Activated T-cell treated with anti-CD3 and anti-CD28 coated beads, Interleukin-2, amount 50 U/mL, for 48 hours (primary cell): ENCODE measurements around the gene IMPACT.

Experiments
- DNase-seq, 2 experiments: peaks; one replicate each; pipeline ENCODE4 v3.0.0-alpha.2; 2020

Gene IMPACT, protein sequence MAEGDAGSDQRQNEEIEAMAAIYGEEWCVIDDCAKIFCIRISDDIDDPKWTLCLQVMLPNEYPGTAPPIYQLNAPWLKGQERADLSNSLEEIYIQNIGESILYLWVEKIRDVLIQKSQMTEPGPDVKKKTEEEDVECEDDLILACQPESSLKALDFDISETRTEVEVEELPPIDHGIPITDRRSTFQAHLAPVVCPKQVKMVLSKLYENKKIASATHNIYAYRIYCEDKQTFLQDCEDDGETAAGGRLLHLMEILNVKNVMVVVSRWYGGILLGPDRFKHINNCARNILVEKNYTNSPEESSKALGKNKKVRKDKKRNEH

DNA sequence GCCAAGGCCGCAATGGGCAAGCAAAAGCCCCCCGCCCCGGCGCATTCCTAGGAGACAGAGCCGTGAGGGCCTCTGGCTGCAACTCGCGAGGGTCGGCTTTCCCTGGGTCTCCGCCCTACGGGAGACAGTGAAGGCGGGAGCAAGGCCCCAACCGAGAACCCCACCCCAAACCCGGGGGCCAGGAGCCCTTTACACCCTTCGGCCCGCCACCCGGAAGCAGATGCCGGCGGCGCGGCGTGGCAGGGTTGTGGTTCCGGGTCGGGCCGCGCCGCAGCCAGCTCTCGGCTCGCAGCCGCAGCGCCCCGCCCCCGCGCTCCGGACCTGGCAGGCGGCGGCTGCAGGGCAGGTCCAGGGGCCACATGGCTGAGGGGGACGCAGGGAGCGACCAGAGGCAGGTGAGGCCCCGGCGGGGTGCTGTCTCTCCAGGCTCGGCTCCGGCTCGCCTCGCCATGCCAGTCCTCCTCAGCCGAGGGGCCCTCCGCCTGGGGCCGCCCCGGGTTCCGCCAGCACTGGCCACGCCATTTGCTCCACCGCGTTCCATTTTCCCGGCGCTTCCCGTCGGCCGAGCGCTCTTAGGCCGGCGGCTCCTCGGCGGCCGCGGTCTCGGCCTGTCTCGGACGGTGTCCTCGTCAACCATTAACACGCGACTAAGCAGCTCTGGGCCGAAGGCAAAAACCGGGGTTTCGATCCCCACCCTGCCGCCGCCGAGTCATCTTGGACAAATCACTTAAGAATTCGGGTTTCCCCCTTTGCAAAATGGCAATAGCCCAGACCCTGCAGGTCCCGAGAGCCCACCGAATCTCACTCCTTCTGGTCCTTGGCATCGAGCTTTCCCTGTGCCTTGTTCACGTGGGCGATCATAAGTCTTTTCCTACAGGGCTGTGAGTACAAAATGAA, at the start of gene IMPACT:
TSS of gene IMPACT (plus strand) at position 273 of the 897 bp plus-strand sequence. CDS start at position 360, 87 bp downstream.
- DNase-seq: peak; percentile 82 to 86

DNA sequence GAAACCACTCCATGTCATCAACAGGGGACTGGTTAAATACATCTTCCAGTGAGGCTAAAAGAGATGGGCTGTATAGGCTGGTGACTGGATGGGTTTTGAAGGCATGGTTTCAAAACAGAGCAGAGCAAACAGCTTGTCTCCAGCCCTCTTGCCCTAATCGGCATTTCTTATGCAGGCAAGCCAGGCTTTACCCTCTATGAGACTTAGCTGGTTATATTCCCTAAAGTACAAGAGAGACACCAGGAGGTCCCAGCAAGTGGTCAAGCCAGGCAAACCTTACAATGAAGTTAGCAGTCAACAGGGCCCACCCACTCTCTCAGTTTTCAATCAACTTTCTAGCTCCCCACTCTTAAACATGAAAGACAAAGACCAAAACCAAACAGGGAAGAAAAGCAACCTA, 47.9 kb upstream of the IMPACT start:
- no peak for DNase-seq

DNA sequence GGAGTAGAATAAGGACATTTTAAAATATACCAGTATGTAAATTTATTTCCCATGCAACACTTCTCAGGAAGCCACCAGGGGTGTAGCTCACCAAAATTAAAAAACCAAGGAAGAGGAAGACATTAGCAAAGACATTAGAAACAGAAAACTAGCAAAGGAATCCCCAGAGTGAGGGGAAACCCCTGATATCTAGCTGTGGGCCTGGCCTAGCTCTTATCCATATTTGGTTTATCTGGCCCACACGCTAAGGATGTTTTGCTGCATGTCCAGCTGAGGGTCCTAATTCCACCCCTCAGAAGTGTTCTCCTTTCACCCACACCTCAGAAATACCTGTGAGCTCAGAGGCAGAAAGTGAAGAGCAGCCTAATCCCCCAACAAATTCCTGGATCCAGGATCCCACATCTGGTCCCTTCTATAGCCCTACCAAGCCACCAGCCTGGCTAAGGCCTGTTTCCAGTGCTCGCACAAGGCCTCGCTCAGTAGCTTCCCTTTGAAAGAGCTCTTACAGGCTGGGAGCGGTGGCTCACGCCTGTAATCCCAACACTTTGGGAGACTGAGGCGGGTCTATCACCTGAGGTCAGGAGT, 46.2 kb upstream of the IMPACT start:
- no peak for DNase-seq

DNA sequence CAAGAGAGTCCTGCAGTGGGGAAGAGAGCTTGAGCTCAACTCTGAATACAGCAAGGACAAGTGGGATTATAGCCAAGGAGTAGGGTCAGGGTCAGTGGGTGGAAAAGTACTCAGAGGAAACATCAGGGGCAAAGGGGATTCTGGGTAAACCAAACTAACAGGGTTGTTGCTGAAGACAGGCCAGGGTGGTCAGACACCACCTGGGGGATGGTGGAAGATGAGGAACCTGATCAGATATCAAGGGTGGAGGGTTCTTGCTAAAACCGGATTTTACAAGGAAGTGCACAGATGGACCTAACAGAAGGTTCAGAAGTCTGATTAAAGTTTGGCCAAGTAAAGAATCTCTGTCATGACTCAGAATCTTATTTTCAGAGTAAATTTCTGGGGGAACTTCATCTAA, 45.3 kb upstream of the IMPACT start:
- DNase-seq: no peak

DNA sequence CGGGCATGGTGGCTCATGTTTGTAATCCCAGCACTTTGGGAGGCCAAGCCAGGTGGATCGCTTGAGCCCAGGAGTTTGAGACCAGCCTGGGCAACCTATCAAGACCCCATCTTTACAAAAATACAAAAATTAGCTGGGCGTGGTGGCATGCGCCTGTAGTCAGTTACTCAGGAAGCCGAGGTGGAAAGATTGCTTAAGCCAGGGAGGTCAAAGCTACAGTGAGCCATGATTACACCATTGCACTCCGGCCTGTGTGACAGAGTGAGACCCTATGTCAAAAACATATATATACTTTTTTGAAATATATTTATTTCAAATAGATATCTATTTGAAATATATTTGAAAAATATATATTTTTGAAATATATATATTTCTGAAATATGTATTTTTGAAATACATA, 39.8 kb upstream of the IMPACT start:
- DNase-seq: no peak

DNA sequence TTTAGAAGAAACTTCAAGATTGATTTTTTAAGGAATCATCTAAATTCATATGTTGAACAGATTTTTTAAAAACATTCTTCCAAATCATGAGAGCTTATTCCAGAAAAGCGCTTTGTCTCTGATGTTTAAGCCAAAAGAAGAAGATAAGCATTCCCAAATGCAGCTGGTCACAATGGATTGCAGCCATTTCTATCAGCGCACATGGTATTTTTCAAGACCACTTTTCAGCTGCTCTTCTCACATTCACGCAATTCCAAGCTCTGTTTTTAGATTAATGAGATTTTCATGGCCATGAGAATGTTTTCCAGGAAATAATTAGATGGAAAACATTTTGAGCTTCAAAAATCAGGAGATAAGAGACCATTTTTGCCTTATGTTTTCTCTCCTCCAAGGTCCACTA, 37.5 kb upstream of the IMPACT start:
- DNase-seq: no peak

DNA sequence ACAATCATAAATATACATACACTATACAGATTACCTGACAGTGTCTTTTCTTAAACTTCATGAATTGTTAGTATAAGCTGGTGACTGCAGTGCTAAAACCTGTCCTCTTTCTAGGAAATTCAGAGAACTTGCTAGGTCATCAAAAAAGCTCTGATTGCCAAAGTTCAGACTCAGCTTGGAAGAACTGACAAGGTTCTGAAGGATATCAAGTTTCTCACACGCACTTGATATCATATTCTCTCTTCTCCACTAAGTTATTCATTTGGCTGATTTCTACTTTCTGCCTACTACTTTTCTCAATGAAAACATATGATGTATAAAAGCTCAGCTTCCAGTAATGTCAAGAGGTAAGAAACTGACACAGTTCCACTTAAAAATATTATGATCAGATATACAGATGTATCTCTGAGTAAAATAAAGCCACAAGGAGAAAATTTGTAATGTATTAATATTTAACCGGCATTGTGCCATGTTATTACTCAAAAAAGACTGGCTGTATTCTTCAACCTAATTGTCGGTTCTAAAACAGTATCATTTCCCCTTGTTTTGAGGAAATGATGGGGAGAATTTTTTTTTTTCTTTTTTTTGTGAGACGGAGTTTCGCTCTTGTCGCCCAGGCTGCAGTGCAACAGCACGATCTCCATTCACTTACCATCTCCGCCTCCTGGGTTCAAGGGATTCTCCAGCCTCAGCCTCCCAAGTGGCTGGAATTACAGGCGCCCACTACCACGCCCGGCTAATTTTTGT, 31.2 kb upstream of the IMPACT start:
- DNase-seq: no peak

DNA sequence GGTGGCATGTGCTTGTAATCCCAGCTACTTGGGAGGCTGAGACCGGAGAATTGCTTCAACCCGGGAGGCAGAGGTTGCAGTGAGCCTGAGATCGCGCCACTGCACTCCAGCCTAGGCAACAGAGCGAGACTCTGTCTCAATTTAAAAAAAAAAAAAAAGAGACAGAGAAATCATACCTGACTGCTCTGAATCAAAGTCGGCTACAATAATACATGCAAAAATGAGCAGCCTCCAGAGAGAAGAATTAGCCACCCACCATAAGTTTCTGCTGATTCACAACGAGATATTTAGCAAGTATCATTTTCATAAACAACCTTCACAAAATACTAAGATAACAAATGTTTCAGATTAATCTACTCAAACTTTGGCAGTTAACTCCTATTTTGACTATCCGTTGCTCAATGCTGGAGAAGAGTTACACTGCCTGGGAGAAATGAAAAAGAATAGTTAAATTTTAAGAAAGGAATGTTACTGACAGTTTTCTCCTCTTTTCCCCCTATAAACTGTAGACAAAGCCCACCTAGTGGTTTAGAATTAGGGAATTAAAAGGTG, 30.3 kb upstream of the IMPACT start:
- DNase-seq: no peak

DNA sequence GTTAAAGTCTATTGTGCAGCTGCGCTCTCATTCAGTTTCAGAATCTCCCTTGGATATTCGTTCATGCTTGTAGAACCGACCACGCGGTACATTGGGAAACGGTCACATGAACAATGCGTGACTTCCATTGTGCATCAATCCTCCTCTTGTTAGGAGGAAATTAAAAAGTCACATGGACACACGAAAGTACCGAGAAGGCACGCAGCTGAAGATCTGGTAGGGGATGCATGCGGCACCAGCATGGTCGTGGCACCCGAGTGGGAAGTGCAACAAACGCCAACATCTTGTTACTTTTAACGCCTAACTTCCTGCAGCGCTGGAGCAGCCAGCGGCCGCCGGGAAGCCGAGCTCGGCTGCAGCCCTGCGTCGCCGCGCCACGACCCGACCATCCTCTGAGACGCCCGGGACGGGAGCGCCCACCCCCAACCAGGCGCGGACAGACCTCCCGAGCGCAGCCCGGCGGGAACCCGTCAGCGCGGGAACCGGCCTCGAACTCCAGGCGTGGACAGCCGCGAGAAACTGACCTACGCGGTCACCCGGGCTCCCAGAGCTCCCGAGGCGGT, 29.3 kb upstream of the IMPACT start:
- DNase-seq: peak; percentile 48 to 56

DNA sequence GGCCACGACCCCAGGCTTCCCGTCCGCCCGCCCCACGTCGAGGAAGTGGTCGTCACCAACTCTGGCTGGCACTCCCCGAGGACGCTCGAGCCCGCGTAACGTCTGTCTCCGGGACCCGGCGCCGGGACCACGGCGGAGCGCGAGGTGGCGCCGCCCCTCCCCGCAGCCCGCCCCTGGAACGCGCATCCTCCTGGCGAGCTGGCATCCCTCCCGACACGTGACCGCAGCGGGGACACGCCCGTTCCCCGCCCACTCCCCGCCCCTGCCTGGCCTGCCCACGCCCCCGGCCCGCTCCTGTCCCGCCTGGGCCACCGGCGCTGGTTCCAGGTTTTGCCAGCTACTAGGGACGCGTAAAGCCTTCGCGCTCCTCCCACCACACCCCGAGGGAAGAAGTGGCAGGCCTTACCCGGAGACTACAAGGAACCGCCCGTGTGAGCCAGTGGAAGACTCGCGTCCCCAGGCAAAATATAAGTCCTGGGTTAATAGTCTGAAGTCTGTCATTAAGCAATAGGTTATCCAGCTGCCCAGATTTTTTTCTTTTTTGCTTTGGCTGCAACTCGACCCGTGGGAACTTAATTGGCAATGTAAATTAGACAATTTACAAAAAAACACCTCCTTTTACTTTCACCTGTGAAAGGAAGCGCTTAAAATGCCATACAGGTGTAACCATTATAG, 28.6 kb upstream of the IMPACT start, which contains the start of gene OSBPL1A:
TSS of gene OSBPL1A (minus strand) at position 131 of the 675 bp plus-strand sequence. CDS start 20,291 bp downstream, outside the sequence.
- DNase-seq: peak; percentile 82 to 84

DNA sequence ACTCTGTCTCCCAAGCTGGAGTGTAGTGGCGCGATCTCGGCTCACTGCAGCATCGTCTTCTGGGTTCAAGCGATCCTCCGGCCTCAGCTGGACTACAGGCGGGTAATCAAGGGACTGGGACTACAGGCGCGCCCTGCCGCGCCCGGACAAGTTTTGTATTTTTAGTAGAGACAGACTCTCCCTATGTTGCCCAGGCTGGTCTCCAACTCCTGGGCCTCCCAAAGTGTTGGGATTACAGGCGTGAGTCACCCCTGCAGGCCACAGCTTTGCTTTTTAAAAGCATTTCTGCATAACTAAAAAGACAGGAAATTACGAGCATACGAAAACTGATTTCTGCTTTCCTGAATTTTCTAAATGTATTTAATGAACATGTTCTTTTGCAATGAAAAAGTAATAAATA, 27.9 kb upstream of the IMPACT start:
- no peak for DNase-seq

DNA sequence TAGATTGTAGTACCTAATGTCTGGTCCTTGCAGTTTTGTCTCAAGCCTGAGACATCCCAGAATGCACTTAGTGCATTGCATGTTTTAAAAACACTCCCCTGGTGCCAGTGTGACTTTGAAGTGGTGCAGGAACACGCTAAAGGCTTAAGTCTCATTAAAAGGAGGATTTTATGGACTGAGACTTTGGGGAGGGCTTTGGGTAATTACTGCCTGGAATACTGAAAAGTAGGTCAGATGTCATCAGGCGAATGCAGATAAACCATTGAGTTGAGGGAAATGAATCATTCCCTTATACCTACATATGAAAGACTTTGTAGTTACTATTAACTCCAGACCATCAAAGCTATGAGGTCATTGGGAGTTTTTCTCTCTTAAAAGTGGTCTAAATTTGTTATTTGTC, 25.9 kb upstream of the IMPACT start:
- no peak for DNase-seq

DNA sequence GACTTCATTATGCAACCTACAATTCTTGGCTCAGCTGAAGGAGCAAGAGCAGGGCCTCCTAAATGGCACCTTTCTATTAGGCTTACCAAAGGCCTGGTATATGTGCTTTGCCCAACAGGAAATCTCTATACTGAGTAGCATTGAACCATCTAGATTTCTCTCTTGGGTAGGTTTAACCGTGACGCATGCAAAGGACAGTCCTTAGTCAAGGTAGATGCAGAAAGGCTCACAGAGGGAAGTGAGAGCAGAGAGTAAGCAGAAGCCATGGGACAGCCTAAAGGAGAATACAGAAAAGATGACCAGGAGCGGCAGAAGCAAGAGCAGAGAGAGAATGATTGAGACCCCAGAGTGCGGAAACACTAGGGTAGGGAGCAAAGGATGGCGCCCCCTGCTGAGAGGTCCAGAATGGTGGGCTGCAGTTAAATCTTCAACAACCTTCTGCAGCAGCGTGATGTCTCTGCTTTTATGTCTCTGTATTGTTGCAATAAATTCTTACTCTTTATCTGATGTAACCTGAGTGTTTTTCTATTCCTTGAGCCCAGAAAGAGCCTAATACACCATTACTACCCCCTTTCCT, 24.2 kb upstream of the IMPACT start:
- peak in 1 of 2 experiments; percentile 32 for DNase-seq

DNA sequence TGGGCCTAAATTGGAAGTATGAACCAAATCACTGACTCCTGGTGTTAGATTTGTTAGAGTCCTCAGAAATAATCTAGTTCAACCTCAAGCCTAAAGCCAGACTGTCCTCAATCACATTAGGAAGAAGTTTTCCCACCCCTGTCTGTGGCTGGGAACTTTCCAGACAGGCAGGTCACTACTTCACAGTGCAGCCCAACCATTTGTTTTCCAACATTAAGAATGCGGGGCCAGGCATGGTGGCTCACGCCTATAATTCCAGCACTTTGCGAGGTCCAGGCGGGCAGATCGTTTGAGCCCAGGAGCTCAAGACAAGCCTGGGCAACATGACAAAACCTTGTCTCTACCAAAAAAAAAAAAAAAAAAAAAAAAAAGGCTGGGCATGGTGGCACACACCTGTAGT, 23.4 kb upstream of the IMPACT start:
- DNase-seq: no peak

DNA sequence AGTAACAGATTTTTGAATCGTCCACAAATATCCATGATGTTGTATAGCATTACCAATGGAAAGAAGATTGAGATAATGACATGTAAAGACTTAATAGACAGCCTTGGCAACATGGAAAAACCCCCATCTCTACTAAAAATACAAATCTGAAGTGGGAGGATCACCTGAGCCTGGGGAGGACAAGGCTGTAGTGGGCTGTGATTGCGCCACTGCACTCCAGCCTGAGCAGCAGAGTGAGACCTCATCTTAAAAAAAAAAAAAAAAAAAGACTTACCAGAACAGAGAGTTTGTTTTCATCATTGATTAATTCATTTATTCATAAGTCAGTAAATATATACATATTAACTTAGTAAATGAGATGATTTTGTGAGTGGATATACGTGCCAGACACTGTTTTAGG, 21.9 kb upstream of the IMPACT start:
- no peak for DNase-seq

DNA sequence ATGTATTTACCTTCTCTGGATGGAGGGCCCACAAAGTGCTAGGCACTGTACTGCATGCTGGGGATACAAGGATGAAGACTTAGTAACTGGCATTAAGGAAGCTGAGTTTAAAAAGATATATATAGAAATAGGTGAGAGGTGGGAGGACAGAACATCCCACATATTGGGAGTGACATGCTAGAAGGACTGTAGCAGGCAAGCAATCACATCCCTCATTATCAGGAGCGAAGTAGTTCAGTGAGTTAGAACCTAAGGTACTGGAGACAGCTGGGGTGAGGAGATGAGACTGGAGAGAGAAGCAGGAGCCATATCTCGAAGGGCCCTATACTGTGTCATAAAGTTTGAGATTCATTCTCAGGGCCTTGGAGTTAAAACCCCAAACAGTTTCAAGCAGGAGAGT, 18.0 kb upstream of the IMPACT start:
- no peak for DNase-seq

DNA sequence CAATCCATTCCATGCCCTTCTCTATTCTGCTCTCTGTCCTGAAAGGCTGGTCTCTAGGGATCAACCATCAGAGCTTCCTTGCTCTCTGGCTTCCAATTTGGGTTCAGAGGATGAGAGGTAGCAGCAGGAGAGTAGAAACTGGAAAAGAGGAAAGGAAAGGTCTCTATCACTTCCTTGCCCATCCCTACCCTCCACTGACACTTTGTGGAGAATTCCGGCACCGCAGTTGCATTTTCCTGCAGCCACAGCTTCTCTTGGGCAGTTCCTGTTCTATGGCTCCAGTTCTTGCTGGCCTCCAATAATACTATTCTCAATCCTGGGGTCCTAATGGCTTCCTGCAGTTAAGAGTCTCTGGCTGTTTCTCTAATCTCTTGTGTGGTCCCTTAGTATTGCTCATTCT, 13.3 kb upstream of the IMPACT start:
- DNase-seq: no peak

DNA sequence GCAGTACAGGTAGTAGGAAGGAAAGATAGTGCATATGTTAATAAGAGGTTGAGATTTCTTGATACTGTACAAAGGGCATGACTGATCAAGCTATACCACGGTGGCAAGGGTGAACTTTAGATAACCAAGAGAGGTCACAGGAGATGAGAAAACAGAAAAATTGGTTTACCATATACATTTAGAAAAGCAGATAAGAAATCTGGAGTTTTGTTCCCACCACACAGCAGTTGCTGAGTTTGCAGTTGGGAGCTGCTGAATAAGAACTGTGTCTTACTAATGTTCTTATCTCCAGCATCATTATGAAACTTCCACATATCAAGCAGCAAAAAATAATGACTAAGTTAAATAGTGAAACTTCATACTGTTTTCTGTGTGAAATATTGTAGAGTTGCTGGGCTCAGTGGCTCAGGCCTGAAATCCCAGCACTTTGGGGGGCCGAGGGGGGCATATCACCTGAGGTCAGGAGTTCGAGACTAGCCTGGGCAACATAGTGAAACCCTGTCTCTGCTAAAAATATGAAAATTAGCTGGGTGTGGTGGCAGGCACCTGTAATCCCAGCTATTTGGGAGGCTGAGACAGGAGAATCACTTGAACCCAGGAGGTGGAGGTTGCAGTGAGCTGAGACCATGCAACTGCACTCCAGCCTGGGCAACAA, 12.0 kb upstream of the IMPACT start:
- DNase-seq: peak; percentile 43 to 47

DNA sequence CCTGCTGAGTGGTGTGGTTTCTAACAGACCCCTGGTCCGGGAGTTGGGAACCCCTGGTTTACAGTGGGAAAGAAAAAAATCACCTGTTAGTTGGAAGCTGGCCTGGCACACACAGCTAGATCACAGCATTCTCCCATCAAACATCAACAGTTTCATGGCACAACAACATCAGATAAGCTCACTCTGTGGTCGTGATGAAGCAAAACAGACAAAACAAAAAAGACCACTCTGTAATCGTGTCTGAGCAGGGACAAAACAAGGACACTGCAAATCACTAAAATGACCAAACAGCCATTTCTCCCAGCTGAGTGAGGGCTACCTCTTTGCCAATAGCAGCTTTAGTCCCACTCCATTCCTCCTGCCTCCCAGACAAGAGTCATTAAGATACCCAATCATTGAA, 9.0 kb upstream of the IMPACT start:
- DNase-seq: no peak

DNA sequence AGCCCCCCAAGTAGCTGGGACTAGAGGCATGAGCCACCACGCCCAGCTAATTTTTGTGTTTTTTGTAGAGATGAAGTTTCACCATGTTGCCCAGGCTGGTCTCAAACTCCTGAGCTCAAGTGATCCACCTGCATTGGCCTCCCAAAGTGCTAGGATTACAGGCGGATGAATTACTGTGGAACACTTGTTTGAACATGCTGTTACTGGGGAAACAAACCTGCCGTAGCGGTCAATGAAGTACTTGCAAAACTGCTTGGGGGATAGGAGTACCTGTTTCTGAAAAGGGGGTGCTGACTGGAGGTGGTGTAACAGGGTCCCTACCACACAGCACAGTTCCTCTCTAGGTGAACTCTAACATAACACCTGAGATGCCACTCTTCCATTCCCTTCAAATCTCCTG, 5.9 kb upstream of the IMPACT start:
- no peak for DNase-seq

DNA sequence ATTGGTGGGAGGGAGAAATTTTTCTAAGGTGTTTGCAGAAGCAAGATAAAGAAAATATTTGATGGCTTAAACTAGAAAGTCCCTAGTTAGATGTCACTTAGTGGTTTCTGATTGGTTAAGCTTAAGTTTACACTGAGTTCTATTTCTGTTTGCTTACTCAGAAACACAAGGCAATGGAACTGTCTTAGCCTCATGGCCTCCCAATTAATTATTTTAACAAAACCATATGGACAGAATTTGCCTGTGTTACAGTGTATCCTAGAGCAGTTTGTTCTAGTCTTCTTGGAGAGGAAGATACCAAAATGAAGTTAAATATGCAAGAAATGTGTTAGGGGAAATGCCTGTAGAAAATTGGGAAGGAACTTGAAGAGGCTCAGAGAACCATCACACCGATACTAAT, 4.6 kb upstream of the IMPACT start:
- no peak for DNase-seq
